DLD1 (cell line): ENCODE results near the gene FIP1L1.
"Not testable (repeated sequence)": the region's sequence is repeated elsewhere in the genome, so short reads cannot be mapped to it uniquely, and the experiment has no call there.

Source experiments
- in situ Hi-C: cut with HindIII; loops from 2 replicates; pipeline ENCODE4 v1.10.0; 2017; ENCODE audit warnings: low sequenced_read_pairs

Gene FIP1L1, protein sequence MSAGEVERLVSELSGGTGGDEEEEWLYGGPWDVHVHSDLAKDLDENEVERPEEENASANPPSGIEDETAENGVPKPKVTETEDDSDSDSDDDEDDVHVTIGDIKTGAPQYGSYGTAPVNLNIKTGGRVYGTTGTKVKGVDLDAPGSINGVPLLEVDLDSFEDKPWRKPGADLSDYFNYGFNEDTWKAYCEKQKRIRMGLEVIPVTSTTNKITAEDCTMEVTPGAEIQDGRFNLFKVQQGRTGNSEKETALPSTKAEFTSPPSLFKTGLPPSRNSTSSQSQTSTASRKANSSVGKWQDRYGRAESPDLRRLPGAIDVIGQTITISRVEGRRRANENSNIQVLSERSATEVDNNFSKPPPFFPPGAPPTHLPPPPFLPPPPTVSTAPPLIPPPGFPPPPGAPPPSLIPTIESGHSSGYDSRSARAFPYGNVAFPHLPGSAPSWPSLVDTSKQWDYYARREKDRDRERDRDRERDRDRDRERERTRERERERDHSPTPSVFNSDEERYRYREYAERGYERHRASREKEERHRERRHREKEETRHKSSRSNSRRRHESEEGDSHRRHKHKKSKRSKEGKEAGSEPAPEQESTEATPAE

DNA sequence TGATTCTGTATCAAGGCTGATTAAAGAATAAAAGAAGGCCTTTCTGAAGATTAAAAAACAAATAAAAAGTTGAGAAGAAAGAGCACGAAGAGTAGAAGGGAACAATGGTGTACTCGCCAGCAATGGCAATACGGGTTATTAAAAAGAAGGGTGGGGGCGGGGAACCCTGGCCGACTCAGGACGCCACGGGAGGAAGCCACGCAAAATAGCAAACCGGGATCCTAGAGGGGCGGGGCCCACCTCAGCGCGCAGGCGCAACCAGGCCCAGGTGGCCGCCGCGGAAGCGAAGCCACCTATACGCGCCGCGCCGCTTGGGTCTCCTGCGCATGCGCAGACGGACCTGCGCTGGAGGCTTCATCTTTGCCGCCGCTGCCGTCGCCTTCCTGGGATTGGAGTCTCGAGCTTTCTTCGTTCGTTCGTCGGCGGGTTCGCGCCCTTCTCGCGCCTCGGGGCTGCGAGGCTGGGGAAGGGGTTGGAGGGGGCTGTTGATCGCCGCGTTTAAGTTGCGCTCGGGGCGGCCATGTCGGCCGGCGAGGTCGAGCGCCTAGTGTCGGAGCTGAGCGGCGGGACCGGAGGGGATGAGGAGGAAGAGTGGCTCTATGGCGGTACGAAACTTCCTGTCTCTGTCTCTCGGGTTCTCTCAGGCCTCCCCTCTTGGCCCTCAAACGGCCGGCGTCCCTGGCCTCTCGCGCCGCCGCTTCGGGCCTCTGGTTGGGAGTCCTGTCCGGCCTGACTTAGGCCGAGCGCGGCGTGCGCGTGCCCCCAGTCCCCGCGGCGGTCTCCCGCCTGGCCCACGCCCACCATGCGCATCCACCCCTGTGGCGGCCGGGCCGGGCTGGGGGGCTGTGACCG, at the start of gene FIP1L1:
Gene FIP1L1, plus strand, starts transcription at position 323 of the 852 bp plus-strand sequence. Its CDS starts 198 bp downstream, at position 521.
- in situ Hi-C loops = no loop called here

DNA sequence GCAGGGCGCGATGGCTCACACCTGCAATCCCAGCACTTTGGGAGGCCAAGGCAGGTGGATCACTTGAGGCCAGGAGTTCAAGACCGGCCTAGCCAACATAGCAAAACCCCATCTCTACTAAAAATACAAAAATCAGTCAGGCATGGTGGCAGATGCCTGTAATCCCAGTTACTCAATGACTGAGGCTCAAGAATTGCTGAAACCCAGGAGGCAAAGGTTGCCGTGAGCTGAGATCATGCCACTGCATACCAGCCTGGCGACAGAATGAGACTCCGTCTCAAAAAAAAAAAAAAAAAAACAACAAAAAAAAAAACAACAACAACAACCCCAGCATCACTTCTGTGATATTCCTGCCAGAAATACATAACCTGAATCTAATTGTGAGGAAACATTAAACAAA, 42.5 kb upstream of the FIP1L1 start:
- in situ Hi-C loops = not testable (repeated sequence)

DNA sequence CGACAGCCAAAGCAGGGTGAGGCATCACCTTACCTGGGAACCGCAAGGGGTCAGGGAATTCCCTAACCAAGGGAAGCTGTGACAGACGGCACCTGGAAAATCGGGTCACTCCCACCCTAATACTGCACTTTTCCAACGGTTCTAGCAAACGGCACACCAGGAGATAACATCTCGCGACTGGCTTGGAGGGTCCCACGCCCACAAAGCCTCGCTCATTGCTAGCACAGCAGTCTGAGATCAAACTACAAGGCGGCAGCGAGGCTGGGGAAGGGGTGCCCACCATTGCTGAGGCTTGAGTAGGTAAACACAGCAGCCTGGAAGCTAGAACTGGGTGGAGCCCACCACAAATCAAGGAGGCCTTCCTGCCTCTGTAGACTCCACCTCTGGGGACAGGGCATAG, 37.3 kb upstream of the FIP1L1 start:
- in situ Hi-C loops = not testable (repeated sequence)

DNA sequence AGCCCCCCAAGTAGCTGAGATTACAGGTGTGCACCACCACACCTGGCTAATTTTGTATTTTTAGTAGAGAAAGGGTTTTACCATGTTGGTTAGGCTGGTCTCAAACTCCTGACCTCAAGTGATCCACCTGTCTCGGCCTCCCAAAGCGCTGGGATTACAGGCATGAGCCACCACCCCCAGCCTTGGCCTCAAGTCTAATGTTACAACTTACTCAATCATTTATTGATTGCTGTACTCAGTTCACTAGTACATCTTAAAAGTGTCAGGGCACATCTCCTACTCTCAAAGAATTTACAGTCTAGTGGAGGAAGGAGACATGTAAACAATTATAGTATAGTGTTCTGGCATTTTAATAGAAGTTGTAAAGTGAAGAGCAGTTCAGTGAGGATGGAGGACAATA, 31.0 kb upstream of the FIP1L1 start:
- in situ Hi-C loops = not testable (repeated sequence)

DNA sequence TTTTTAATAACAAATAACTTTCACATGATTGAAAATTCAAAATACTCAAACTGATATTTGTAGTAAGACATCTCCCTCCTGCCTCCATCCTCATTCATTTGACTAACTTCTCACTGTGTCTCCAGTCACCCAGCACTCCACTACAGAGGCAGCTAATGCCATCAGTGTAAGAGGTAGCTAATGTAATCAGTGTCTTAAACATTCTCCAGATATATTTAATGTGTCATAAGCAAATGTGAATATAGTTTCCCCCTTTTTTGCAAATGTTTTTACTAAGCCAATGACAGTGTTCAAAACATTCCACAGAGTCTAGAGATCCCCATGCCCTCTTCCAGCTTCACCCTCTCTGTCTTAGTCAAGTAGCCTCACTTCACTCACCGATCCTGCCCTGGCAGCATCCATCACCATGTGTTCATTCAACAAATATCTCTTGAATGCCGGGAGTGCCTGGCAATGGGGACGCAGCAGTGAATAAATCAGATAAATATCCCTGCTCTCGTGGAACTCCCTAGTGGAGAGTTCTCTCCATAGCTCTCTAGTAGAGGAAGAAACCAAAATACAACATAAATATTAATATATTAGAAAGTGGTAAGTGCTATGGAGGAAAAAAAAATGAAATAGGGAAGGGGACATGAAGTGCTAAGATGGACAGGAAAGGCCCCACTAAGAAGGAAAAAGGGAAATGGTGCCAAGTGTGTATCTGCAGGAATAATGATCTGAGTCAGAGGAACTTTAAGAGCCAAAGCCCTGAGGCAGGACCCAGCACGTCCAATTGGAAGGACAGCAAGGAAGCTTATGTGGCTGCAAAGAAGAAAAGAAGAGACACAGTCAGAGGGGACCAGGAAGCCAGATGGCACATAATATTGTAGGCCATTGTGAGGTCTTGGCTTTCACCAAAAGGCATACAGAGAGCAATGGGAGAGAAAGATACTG, 30.3 kb upstream of the FIP1L1 start:
- in situ Hi-C loops = no loop called here

DNA sequence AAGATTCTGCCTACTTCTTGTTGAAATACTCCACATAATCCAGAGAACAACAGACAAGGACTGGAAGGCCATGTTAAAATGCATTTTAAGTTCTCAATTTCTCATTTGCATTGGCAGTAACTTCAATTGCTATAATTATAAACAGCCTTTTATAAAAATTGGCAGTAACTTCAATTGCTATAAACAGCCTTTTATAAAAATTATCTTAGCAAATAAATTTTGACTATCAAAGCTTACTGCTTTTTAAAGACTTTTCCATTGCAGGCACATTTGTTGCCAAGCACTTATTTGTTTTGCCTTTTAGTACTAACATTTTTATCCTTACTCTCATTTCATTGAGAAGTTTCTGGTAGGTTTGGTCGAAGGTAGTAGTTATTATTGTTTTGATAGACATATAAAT, 29.4 kb upstream of the FIP1L1 start:
- in situ Hi-C loops = no loop called here

DNA sequence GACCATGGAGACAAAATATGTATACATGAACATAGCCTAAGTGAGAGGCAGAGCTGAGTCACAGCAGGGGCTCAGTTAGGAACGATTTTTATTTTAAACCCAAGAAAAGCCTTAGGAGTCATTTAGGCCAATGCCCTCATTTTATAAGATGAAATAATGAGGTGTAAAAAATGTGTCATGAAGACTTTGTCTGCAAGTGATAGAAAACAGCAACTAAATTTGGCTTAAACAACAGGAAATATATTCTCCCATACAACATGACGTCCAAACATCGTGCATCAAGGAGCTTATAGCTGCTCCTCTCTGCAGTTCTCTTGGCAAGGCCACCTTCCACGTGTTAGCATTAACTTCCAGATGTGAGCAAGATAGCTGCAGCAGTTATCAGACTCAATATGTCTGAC, 28.4 kb upstream of the FIP1L1 start:
- in situ Hi-C loops = no loop called here

DNA sequence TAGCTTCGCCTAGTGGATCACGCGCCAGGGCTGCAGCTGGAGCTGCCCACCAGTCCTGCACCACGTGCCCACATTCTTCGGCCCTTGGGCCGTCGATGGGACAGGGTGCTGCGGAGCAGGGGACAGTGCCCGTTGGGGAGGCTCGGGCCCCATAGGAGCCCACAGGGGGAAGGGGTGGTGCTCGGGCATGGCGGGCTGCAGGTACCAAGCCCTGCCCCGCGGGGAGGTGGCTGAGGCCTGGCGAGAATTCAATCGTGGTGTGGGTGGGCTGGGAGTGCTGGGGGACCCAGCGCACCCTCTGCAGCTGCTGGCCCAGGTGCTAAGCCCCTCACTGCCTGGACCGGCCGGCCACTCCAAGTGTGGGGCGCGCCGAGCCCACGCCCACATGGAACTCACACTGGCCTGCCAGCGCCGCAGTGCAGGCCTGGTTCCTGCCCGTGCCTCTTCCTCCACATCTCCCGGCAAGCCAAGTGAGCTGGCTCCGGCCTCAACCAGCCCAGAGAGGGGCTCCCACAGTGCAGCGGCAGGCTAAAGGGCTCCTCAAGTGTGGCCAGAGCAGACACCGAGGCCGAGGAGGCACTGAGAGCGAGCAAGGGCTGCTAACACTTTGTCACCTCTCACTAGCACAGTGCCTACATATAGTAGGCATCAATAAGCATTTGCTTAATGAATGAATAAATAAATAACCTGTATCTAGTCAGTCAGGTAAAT, 23.3 kb upstream of the FIP1L1 start:
- in situ Hi-C loops = no loop called here

DNA sequence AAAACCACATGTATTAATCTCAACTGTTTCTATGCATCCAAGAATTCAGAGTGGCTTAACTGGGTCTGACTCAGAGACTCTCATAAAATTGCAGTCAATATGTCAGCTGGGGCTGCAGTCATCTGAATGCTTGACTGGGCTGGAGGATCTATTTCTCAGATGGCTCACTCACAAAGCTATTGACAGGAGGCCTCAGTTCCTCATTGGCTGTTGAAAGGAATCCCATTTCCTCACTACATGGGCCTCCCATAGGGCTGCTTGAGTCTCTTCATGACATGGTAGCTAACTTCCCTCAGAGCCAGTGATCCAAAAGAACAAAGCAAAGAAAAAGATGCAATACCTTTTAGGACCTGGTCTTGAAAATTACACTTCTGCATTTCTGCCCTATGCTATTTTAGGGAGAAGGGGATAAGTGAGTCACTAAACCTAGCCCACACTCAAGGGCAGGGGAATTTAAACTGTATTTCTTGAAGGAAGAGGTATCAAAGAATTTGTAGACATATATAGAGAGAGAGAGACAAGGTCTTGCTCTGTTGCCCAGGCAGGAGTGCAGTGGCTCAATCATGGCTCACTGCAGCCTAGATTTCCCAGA, 21.4 kb upstream of the FIP1L1 start:
- in situ Hi-C loops = no loop called here

DNA sequence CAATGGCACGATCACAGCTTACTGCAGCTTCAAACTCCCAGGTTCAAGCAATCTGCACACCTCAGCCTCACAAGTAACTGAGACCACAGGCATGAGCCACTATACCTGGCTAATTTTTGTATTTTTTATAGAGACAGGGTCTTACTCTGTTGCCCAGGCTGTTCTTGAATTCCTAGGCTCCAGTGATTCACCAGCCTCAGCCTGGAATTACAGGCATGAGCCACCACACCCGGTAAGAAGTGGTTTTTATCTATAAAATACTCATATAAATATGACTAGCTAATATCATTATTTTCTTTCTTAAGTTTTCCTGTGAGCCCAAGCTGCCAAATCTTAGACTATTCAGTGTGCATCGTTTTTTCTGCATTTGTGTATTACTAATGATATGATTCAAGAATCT, 16.0 kb upstream of the FIP1L1 start:
- in situ Hi-C loops = no loop called here

DNA sequence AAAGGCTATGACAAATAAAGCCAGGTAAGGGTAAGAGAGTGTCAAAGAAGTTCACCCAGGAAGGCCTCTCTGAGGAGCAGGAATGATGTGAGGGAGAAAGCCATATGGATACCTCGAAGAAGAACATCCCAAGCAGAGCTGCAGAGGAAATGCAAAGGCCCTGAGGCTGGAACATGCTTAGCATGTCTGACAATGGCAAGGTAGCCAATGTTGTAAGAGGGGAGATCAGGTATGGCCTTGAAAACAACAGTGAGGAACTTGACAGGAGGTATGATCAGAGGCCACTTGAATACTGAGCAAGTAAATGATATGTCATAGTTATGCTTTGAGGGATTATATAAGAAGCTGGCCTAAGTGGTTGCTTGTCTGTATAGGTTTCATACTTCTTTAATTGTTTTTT, 15.3 kb upstream of the FIP1L1 start:
- in situ Hi-C loops = no loop called here

DNA sequence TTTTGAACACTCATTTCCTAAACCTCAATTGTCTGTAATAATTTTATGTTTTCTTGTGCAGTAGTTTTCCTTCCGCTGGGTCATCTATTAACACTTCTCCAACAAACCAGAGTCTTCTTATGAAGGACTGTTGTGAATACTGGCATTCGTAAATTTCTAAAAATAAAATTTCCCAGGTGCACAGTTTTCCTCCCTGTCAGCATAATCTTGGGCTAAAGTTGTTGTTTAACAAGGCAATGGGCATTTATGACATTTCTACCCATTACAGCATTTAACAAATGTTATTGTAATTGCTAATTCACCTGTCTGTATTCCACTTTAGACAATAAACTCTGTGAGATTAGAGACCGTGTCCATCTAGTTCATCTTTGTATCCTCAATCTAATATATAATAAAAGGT, 12.8 kb upstream of the FIP1L1 start:
- in situ Hi-C loops = no loop called here

DNA sequence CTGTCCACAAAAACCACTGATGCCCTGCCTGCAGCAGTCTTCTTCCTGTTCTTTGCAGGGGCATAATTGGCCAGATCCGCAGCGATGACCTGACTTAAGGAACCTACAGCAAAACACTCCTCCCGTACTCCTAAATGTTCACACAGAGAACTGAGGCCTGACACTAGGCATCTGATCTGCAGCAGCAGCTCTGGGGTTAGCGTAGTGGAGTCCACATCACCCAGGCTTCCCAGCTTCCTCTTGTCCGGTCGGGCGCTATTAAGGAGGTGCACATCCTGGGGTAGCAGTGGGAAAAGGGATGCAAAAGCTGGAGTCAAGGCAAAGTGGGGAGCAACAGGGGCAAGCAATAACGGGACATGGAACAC, 12.3 kb upstream of the FIP1L1 start:
- in situ Hi-C loops = no loop called here

DNA sequence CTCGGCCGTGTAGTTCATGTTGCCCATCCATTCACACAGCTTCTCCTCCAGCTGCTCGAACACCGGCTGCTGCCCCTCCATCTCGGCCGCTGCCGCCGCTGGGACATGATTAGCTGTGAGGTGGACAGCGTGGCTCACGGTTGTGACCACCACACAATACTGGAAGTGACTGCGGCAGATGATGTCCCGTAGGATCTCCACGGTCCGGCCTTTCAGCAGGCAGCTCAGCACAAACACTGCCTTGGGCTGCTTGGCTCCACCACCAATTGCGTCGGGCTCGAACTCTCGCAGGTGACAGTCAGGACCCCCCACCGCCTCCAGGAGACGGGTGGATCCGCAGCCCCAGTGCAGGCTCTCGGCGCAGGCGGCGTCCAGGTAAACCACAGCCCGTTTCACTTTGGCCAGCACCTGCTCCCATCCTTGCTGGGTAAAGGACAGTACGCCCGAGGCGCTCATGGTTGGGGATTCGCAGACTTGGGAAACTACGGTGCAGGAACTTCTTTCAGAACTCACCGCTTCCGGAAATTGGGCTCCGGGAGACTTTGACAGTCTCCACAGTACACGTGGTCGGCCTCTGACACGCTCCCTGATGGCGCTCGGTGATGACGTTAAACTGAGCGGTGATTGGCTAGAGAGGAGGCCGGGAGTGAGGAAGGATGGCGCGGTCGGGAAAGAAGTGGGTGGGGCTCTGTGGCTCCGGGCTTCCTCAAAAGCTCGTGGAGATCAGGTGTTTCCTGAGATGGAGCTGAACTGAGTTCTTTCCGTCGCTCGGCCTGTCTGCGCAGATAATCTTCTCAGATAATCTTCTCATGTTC, 11.7 kb upstream of the FIP1L1 start, which contains the start of gene SCFD2:
Gene SCFD2, minus strand, starts transcription at position 576 of the 815 bp plus-strand sequence.
- in situ Hi-C loops = no loop called here

DNA sequence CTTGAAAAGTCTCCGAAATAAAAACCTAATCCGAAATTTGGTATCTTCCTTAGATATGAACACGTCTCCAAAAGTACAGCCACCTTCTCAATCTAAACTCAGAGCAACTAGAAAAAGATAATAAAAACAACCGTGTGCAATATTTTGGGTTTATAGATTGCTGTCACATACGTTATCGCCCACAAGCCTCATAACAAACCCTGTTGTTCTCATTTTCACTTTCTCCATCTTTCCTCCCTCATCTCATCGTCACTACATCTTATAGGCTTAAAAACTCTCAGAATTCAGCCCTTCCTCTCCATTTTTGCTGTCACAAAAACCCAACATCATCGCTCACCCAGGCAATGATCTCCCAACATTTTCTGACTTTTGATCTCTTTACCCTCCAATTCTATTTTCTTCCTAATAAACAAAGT, 11.1 kb upstream of the FIP1L1 start:
- in situ Hi-C loops = no loop called here

DNA sequence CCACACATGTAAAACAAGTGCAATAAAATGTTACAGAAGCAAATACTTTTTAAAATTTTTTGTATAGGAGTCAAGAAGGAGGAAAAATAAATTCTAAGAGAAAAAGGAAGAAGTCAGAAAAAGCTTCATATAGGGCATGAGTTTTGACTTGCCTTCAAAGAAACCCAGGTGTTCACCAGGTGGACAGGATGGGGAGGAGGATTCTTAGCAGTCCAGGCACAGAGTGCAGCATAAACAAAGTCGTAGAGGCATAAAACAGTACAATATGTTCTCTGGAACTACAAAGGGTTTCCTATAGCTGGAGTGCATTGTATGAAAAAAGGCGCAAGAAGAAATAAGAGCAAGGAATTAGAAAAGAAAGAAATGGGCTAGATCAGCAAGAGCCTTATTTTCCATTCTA, 9.7 kb upstream of the FIP1L1 start:
- in situ Hi-C loops = no loop called here

DNA sequence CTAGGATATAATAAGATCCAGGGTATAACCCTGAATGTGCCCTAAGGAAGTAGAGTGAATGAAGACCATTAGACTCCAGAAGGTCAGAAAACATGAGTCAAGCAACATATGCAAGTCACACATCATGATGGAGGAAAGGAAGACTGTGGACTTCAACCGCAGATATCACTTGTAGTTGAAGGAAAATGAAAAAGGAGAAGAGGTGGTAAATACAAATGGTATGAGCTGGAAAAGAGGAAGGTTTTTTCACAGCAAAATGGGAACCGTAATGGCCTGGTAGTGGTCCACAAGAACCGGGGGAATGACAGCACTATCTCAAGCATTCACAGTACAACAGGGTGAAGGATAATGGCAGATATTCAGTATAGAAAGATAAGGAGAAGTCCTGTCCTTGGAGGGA, 6.4 kb upstream of the FIP1L1 start:
- in situ Hi-C loops = no loop called here

DNA sequence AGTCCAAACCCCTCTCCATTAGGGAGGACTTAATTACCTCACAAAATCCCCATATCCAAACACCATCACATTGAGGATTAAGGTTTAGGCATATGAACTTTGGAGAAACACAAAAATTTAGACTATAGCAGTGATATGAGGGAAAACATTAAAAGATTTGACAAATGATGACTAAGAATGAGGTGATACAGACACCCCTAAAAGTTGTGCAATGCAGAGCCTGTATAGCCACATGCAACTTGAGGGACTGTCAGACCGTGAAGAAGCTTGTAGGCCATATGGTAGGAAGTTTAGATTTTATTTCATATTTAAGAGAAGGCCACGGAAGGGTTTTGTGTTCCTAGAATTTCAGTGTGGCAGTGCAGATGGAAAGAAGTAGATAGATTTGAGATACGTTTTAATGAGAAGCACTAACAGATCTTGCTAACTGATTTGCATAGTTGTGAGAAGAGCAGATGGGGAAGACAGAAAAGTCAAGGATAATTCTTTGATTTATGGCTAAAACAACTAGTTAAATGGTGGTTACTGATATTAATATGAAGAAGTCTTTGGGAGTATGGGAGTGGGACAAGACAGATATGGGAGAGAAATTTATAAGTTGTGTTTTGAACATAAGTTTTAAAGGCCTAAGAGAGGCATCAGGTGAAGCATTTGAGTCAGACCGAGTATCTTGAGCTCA, 5.5 kb upstream of the FIP1L1 start:
- in situ Hi-C loops = no loop called here
